HCT116 (cell line): ENCODE results near the gene TMEM184A. TPM values are rescaled to one million over a fixed set of nuclear protein-coding genes. Genes with fewer than 3 reads are reported as not detected.

ENCODE experiments used
- ATAC-seq: fragments of 200-7000 bp; cut with Tn5 transposase; 2 replicates; pipeline ENCODE4 v1.9.1; 2020; ENCODE audit warnings: mild to moderate bottlenecking, moderate library complexity
- BruUV-seq: library from RNA; stranded (reverse); fragments of 400-500 nt; replicated peaks from 2 replicates; lab custom pipeline; 2021; lab: Mats Ljungman, UMichigan
- CTCF ChIA-PET: fragments of 300-600 bp; sonication (Branson Sonifier 250); formaldehyde crosslinking; loops from one replicate; lab custom pipeline; 2021; ENCODE audit warnings: antibody characterized with exemption; lab: Charles Lee
- POLR2A ChIA-PET: fragments of 300-600, 350-600 bp; sonication (Branson Sonifier 250); formaldehyde crosslinking; loops from one replicate; lab custom pipeline; 2021; ENCODE audit warnings: antibody characterized with exemption; lab: Charles Lee
- RAD21 ChIA-PET, 2 experiments: fragments of 300-600 bp; sonication (Branson Sonifier 250); formaldehyde crosslinking; loops; one replicate each; lab custom pipeline; 2023; ENCODE audit warnings: low total read pairs in 2 of 2; ENCODE audit not compliant: uncharacterized antibody in 2 of 2, unreplicated experiment in 2 of 2, low non-redundant PET in 1 of 2; lab: Charles Lee
- DNase-seq: peaks from one replicate; pipeline ENCODE4 v3.0.0-alpha.2; 2010; ENCODE audit warnings: low read depth, low spot score
- H2AFZ ChIP-seq: fragments of 200-600 bp; shearing (Covaris generic), sonication (generic); 2 replicates; pipeline ENCODE4 v1.6.1; 2017; ENCODE audit warnings: low read depth, mixed run types, mixed read lengths, antibody characterized with exemption, low read length; ENCODE audit not compliant: poor library complexity, severe bottlenecking
- H3K27ac ChIP-seq: 2 replicates; pipeline ENCODE4 v1.5.1; 2012; ENCODE audit warnings: low read depth, low read length
- H3K27me3 ChIP-seq: fragments of 200-600 bp; sonication (generic); 2 replicates; pipeline ENCODE4 v1.6.1; 2016; ENCODE audit warnings: mixed run types, low read length, mixed read lengths; ENCODE audit not compliant: insufficient read depth
- H3K36me3 ChIP-seq, 2 experiments: fragments of 200-500 bp in 1 of 2; fragments of 200-600 bp in 1 of 2; sonication (Bioruptor generic) in 1 of 2; sonication (generic) in 1 of 2; 2 replicates each; pipeline versions ENCODE4 v1.5.1 to v1.6.1; 2014 to 2016; ENCODE audit warnings: low read length in 2 of 2, inconsistent platforms in 1 of 2, mixed read lengths in 1 of 2, mixed run types in 1 of 2; ENCODE audit not compliant: insufficient read depth in 2 of 2, control insufficient read depth in 1 of 2
- H3K4me1 ChIP-seq, 2 experiments: fragments of 200-600 bp in 1 of 2; sonication (generic) in 1 of 2; 2 replicates each; pipeline versions ENCODE4 v1.5.1 to v1.6.1; 2012 to 2017; ENCODE audit warnings: low read length in 2 of 2, inconsistent platforms in 1 of 2, mild to moderate bottlenecking in 1 of 2, mixed read lengths in 1 of 2, mixed run types in 1 of 2, moderate library complexity in 1 of 2; ENCODE audit not compliant: insufficient read depth in 2 of 2, control insufficient read depth in 1 of 2
- H3K4me2 ChIP-seq: fragments of 200-600 bp; sonication (generic); 2 replicates; pipeline ENCODE4 v1.6.1; 2017; ENCODE audit warnings: mixed run types, low read length, mixed read lengths
- H3K4me3 ChIP-seq, 2 experiments: fragments of 200-600 bp in 1 of 2; sonication (generic) in 1 of 2; replicated peaks in 1 of 2; 2 replicates each; pipeline ENCODE4 v1.5.1; 2011 to 2016; ENCODE audit warnings: low read length in 2 of 2, control low read depth in 1 of 2, low read depth in 1 of 2, mild to moderate bottlenecking in 1 of 2, mixed read lengths in 1 of 2, mixed run types in 1 of 2
- H3K79me2 ChIP-seq: fragments of 200-600 bp; sonication (generic); 2 replicates; pipeline ENCODE4 v1.6.1; 2017; ENCODE audit warnings: mild to moderate bottlenecking, mixed run types, low read length, moderate library complexity, mixed read lengths; ENCODE audit not compliant: insufficient read depth
- H3K9ac ChIP-seq: fragments of 200-600 bp; sonication (generic); 2 replicates; pipeline ENCODE4 v1.6.1; 2016; ENCODE audit warnings: low read length, mixed read lengths
- H3K9me2 ChIP-seq: fragments of 200-600 bp; sonication (generic), shearing (Covaris generic); 2 replicates; pipeline ENCODE4 v1.6.1; 2017; ENCODE audit warnings: mixed run types, mild to moderate bottlenecking, moderate library complexity; ENCODE audit not compliant: insufficient read depth
- H3K9me3 ChIP-seq, 2 experiments: fragments of 200-500 bp in 1 of 2; fragments of 200-600 bp in 1 of 2; sonication (Bioruptor generic) in 1 of 2; sonication (generic) in 1 of 2; 2 replicates each; pipeline ENCODE4 v1.6.1; 2014 to 2017; ENCODE audit warnings: low read length in 2 of 2, mixed read lengths in 2 of 2, inconsistent platforms in 1 of 2, low read depth in 1 of 2, mild to moderate bottlenecking in 1 of 2, mixed run types in 1 of 2, moderate library complexity in 1 of 2; ENCODE audit not compliant: control insufficient read depth in 1 of 2, insufficient read depth in 1 of 2
- H4K20me1 ChIP-seq: fragments of 200-600 bp; sonication (generic), shearing (Covaris generic); 2 replicates; pipeline ENCODE4 v1.6.1; 2017; ENCODE audit warnings: mixed run types, mild to moderate bottlenecking, moderate library complexity; ENCODE audit not compliant: insufficient read depth
- CBX3 ChIP-seq: IDR thresholded peaks from 2 replicates; pipeline ENCODE4 v1.6.1; 2012; ENCODE audit warnings: low read depth
- CEBPB ChIP-seq: IDR thresholded peaks from 2 replicates; pipeline ENCODE4 v1.6.1; 2012; ENCODE audit warnings: low read depth
- EGR1 ChIP-seq: IDR thresholded peaks from 2 replicates; pipeline ENCODE4 v1.6.1; 2012; ENCODE audit warnings: low read depth
- EZH2phosphoT487 ChIP-seq: fragments of 200-600 bp; IDR thresholded peaks from 2 replicates; pipeline ENCODE4 v1.6.1; 2018; ENCODE audit warnings: antibody characterized with exemption, borderline replicate concordance
- FOSL1 ChIP-seq: IDR thresholded peaks from 2 replicates; pipeline ENCODE4 v1.6.1; 2012; ENCODE audit warnings: low read depth
- JUND ChIP-seq: IDR thresholded peaks from 2 replicates; pipeline ENCODE4 v1.6.1; 2012
- MAX ChIP-seq: IDR thresholded peaks from 2 replicates; pipeline ENCODE4 v1.6.1; 2012
- YY1 ChIP-seq: IDR thresholded peaks from 2 replicates; pipeline ENCODE4 v1.6.1; 2011; ENCODE audit warnings: low read length, low read depth, moderate library complexity, mild to moderate bottlenecking; ENCODE audit not compliant: insufficient replicate concordance; ENCODE audit errors: extremely low read depth
- ZFX ChIP-seq: fragments of 450-650 bp; IDR thresholded peaks from 2 replicates; pipeline ENCODE4 v1.6.1; 2017
- intact Hi-C: fragments of 100-400 bp; cut with micrococcal nuclease; formaldehyde crosslinking; loops from 2 replicates; pipeline ENCODE4 v1.10.0; 2022
- total RNA-seq: library from RNA; stranded (reverse); gene quantifications from one replicate; pipeline ENCODE4 v1.2.1, GENCODE V29; 2021; ENCODE audit not compliant: unreplicated experiment
- TF ChIP-seq, protein P1 (sequence below), 3 experiments: fragments of 200-600 bp in 1 of 3; sonication (generic) in 1 of 3; IDR thresholded peaks in 2 of 3; conservative IDR thresholded peaks in 1 of 3; 2 replicates each; pipeline ENCODE4 v1.5.1; 2012 to 2017; ENCODE audit warnings: low read depth in 2 of 3, low read length in 2 of 3, antibody characterized with exemption in 1 of 3, borderline replicate concordance in 1 of 3, control low read depth in 1 of 3, mild to moderate bottlenecking in 1 of 3, mixed read lengths in 1 of 3, mixed run types in 1 of 3, moderate library complexity in 1 of 3; ENCODE audit not compliant: insufficient read depth in 1 of 3

Gene TMEM184A
- total RNA-seq, 1 experiment from 2014 or later = 34.8 TPM

DNA sequence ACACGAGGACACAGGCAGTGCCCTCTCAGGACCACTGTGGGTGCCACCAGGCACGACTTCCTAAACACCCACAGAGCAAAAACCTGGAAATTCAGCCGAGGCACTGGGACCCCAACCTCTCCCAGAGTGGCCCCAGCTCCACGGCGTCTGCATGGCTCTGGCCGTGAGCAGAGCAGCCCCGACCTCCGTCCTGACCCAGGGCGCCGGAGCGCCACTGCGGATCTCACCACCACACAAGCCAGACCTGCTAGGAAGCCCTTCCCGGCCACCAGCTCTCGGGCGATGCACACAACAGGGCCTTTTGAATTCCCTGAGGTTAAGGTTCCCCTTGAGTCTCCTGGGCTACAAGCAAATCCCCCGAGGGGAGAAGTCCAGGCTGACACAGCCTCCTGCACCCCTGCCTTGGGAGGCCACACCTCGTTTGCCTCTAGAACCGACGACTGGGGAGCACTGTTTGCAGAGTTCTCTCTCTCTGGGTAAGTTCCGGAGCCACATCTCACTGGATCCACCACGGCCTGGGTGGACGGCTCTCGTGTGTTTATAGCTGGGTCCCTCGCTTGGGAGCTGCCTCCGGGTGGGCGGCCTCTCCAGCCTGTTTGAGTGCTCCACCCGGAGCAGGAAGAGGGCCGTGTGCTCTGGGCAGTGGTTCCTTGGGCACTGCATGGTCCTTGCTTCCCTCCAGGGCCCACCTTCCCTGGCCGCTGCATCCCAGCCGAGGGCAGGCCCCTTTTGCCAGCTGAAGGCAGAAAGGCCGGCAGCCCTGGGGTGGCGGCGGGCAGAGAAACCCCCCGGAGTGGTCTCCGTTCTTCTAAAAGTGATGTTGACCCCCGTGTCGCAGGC is 29.4 kb upstream of the TMEM184A start:
- Histone ChIP-seq H3K4me2 (no peak overlapping the region), H3K9me3 (no peaks in the 10 kb centered on the region), H3K9ac (no peak overlapping the region), H3K4me1 (no peaks in the 10 kb centered on the region), H3K27me3 (peaks cover 16% of the 10 kb centered on the region; the same call in 1 of the 2 replicates), H3K79me2 (no peaks in the 10 kb centered on the region), H4K20me1 (no peaks in the 10 kb centered on the region), H2AFZ (no peak overlapping the region), H3K4me3 (no peak overlapping the region), H3K36me3 (no peaks in the 10 kb centered on the region), H3K9me2 (no peaks in the 10 kb centered on the region), H3K27ac (no peak overlapping the region)
- TF ChIP-seq CEBPB (no peak), MAX (no peak), JUND (no peak), EGR1 (no peak), EZH2phosphoT487 (no peak), FOSL1 (no peak), YY1 (no peak), ZFX (no peak), CBX3 (no peak)
- TF ChIP-seq, protein P1, sequence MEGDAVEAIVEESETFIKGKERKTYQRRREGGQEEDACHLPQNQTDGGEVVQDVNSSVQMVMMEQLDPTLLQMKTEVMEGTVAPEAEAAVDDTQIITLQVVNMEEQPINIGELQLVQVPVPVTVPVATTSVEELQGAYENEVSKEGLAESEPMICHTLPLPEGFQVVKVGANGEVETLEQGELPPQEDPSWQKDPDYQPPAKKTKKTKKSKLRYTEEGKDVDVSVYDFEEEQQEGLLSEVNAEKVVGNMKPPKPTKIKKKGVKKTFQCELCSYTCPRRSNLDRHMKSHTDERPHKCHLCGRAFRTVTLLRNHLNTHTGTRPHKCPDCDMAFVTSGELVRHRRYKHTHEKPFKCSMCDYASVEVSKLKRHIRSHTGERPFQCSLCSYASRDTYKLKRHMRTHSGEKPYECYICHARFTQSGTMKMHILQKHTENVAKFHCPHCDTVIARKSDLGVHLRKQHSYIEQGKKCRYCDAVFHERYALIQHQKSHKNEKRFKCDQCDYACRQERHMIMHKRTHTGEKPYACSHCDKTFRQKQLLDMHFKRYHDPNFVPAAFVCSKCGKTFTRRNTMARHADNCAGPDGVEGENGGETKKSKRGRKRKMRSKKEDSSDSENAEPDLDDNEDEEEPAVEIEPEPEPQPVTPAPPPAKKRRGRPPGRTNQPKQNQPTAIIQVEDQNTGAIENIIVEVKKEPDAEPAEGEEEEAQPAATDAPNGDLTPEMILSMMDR (IDR thresholded peaks at IDR 0.05 in 2 of 3, conservative IDR thresholded peaks at IDR 0.05 in 1 of 3; ENCODE audit: borderline replicate concordance in 1 of 3, insufficient read depth in 1 of 3, low read depth in 2 of 3, low read length in 2 of 3) = no peak
- ChIA-PET POLR2A (no interaction called here), CTCF (no interaction called here), RAD21 (no interaction called here)
- DNase-seq = no peak
- no peak for ATAC-seq
- intact Hi-C loops = no loop called here
- no TSS peak for BruUV-seq
